Activated B cell treated with CpG ODN at 0.5 μM for 24 hours (primary cell): Measurements from ENCODE around the gene DIP2A. TPM values are rescaled to one million over a fixed set of nuclear protein-coding genes. Genes with fewer than 3 reads are reported as not detected.

Experiments used
- ATAC-seq: fragments of 200-7000 bp; cut with Tn5 transposase; one replicate; pipeline ENCODE4 v1.10.0; 2021; ENCODE audit warnings: low read depth, mild to moderate bottlenecking, moderate library complexity
- CTCF ChIA-PET: fragments of 350-600 bp; sonication (Branson Sonifier 250); formaldehyde crosslinking; loops from one replicate; lab custom pipeline; 2021; ENCODE audit warnings: antibody characterized with exemption; lab: Charles Lee
- POLR2A ChIA-PET: fragments of 350-600 bp; sonication (Branson Sonifier 250); formaldehyde crosslinking; loops from one replicate; lab custom pipeline; 2021; ENCODE audit warnings: antibody characterized with exemption; lab: Charles Lee
- DNase-seq: peaks from one replicate; pipeline ENCODE4 v3.0.0; 2022
- H3K27ac Mint-ChIP-seq: one replicate; pipeline ENCODE4 v1.8.0; 2020; ENCODE audit warnings: mixed read lengths
- H3K27me3 Mint-ChIP-seq: one replicate; pipeline ENCODE4 v1.8.0; 2021; ENCODE audit warnings: mixed read lengths
- H3K36me3 Mint-ChIP-seq: one replicate; pipeline ENCODE4 v1.8.0; 2021; ENCODE audit warnings: low read depth, mixed read lengths
- H3K4me1 Mint-ChIP-seq: one replicate; pipeline ENCODE4 v1.8.0; 2021; ENCODE audit warnings: mixed read lengths
- H3K4me3 Mint-ChIP-seq: one replicate; pipeline ENCODE4 v1.8.0; 2020; ENCODE audit warnings: mild to moderate bottlenecking, mixed read lengths
- H3K9me3 Mint-ChIP-seq: one replicate; pipeline ENCODE4 v1.8.0; 2020; ENCODE audit warnings: mixed read lengths
- intact Hi-C: fragments of 100-400 bp; cut with micrococcal nuclease; formaldehyde crosslinking; loops from one replicate; pipeline ENCODE4 v1.15.1; 2024
- total RNA-seq: library from RNA; stranded (reverse); gene quantifications from 2 replicates; pipeline ENCODE4 v1.2.3, GENCODE V29; 2022
- TF ChIP-seq, protein P1 (sequence below): fragments of 200-600 bp; IDR thresholded peaks from one replicate; pipeline ENCODE4 v1.8.0; 2022; ENCODE audit warnings: antibody characterized with exemption, mild to moderate bottlenecking

DIP2A gene
- total RNA-seq, 1 donor from 2014 or later: 32.1 TPM

DNA sequence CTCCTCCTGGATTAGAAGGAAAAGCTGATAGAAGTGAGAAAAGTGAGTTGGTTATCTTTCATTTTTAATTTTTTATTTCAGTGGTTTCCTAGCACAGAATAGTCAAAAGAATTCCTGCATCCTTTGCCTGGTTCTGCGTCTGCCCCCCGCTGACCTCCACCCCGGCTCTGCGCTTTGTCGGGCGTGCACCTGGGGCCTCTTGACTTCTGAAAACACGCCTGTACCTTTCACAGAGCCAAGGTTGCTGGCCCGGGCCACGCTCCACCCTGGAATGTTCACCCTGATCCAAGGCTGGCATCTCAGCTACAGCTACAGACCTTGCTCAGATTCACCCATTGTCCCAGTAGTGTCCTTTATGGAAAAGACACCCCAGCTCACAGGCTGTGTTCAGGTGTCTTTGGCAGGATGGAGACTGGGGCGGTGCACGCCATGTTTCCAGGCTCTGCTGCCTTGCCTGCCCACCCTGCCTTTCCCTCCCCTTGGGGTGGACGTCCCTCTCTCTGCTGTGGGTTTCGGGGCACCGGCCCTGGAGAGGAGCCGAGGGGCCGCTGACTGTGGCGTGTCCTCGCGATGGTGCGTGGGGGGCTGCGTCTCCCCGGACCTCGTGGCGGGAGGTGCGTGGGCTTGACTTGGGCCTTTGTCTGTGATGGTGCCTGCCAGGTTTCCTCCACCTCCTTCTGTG lies 40.3 kb upstream of the DIP2A start:
- Mint-ChIP-seq H3K9me3 (no peaks in the 10 kb centered on the region), H3K27me3 (no peaks in the 10 kb centered on the region), H3K27ac (no peak overlapping the region), H3K4me1 (peaks cover 1% of the 10 kb centered on the region), H3K4me3 (no peak overlapping the region), H3K36me3 (peaks cover 57% of the 10 kb centered on the region)
- no peak for ATAC-seq
- intact Hi-C loops: no loop called here
- POLR2A ChIA-PET: no interaction called here
- TF ChIP-seq, protein P1, sequence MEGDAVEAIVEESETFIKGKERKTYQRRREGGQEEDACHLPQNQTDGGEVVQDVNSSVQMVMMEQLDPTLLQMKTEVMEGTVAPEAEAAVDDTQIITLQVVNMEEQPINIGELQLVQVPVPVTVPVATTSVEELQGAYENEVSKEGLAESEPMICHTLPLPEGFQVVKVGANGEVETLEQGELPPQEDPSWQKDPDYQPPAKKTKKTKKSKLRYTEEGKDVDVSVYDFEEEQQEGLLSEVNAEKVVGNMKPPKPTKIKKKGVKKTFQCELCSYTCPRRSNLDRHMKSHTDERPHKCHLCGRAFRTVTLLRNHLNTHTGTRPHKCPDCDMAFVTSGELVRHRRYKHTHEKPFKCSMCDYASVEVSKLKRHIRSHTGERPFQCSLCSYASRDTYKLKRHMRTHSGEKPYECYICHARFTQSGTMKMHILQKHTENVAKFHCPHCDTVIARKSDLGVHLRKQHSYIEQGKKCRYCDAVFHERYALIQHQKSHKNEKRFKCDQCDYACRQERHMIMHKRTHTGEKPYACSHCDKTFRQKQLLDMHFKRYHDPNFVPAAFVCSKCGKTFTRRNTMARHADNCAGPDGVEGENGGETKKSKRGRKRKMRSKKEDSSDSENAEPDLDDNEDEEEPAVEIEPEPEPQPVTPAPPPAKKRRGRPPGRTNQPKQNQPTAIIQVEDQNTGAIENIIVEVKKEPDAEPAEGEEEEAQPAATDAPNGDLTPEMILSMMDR: no peak
- no peak for DNase-seq
- CTCF ChIA-PET: no interaction called here

DNA sequence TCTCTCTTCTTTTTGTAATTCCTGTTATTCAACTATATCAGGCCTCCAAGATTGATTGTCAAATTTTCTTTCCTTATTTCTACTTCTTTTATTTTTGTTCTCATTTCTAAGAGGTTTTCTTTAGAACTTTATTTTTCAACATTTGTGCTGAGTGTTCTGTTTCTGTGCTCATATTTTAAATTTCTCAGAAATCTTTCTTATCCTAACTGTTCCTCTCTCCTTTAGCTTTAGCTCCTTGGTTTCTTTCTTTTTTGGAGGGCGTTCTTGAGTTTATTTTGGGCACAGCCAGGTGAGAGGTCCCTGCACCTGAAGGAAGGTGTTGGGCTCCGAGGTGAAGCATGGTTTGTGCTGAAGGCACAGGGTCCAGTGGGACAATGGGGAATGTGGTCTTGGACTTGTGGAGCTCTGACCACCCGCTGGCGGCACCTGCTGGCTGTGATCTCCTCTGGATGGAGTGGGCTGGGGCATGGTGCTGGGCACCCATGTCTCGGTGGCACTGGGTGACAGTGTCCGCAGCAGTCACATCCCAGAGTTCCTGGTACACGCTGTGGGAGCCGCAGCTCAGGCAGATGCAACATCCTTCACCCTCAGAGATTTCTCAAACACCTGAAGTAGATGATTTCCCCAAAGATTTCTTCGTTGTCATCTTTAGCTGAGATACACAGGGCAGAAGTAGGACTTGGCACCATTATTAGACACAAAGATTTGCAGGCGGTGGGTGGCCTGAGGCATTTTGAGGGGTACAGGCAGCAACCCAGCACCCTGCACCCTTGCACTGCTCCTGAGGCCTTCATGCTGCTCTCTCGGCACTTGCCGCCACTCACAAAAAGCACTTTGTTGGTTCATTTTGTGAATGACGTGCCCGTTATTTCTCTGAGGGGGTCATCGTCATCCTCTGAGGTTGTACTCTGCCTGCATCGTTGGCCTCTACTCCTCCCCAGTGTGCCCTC lies 38.2 kb upstream of the DIP2A start:
- TF ChIP-seq, protein P1: no peak
- CTCF ChIA-PET: interaction anchor here (0.6 to 1.4 kb wide), 2 partner anchors 188 to 277 kb away, joined by 3 to 5 read pairs; no protein-coding TSS in a partner anchor
- H3K9me3 Mint-ChIP-seq: no peaks in the 10 kb centered on the region
- peaks cover 3% of the 10 kb centered on the region for H3K4me1 Mint-ChIP-seq
- peaks cover 55% of the 10 kb centered on the region for H3K36me3 Mint-ChIP-seq
- DNase-seq: no peak
- no peak for ATAC-seq
- H3K27me3 Mint-ChIP-seq: no peaks in the 10 kb centered on the region
- POLR2A ChIA-PET: no interaction called here
- no peak overlapping the region for H3K4me3 Mint-ChIP-seq
- intact Hi-C loops: no loop called here
- no peak overlapping the region for H3K27ac Mint-ChIP-seq

DNA sequence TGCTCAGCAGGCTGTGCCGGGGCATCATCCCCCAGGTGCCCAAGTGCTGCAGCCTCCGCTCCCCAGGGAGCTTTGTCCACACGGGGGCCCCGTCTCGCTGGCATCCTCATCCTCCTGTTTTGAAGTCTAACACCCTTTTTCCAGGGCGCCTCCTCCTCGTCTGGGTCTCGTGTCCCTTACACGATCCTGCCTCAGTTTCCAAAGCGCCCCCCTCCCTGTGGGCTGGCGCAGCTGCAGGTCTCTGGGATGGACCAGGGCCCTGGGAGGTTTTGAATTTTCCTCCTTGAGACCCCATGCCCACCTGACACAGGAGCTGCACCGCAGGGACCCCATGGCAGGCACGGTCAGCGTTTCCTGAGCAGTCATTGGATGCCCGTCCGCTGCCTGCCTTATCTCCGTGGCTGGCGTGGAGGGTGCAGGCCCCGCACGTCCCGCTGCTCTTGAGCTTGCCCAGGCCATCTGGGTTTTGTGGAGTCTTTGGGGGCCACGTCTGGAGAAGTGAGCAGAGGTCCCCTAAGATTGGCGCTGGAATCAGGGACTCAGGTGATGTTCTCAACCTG lies 37.4 kb upstream of the DIP2A start:
- intact Hi-C loops: no loop called here
- ATAC-seq (no peak), DNase-seq (no peak)
- peaks cover 3% of the 10 kb centered on the region for H3K4me1 Mint-ChIP-seq
- H3K9me3 Mint-ChIP-seq: no peaks in the 10 kb centered on the region
- TF ChIP-seq, protein P1: no peak
- no peak overlapping the region for H3K27ac Mint-ChIP-seq
- CTCF ChIA-PET: interaction anchor here (1.4 kb wide), 1 partner anchor 278 kb away, joined by 5 read pairs; no protein-coding TSS in a partner anchor
- POLR2A ChIA-PET: no interaction called here
- peaks cover 47% of the 10 kb centered on the region for H3K36me3 Mint-ChIP-seq
- no peaks in the 10 kb centered on the region for H3K27me3 Mint-ChIP-seq
- H3K4me3 Mint-ChIP-seq: no peak overlapping the region

DNA sequence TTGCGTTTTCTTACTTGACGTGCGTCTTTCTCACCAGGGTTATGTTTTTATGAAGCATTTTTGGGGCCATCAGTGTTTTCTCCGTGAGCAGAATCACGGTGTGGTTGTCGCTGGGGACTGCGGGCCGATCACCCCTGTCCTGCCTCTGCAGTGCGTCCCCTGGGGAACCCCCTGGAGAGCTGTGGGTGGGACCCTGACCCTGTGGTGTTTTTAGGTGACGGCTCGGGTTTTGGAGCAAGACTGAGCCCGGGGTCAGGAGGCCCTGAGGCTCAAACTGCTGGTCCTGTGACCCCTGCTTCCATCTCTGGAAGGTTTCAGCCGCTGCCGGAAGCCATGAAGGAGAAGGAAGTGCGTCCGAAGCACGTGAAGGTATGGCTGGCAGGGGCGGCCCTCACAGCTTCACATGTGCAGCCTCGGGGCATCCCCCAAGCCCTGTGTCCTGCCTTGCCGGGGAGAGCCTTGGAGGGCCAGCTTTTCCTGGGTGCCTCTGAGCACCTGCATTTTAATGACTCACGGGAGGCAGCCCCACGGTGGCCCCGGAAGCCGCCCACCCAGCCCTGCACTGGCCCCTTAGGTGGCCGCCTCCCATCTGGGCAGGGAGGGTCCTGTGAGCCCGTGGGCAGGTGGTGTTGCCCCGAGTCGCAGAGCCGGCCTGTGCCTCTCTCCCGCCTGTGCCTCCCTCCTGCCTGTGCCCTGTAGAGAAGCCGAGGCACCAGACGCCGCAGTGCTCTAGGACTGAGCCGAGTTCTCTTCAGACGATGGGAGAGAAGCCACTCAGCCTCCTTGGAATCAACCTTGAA lies 36.7 kb upstream of the DIP2A start:
- Mint-ChIP-seq H3K9me3 (no peaks in the 10 kb centered on the region), H3K36me3 (peaks cover 48% of the 10 kb centered on the region), H3K27me3 (no peaks in the 10 kb centered on the region), H3K4me1 (peaks cover 3% of the 10 kb centered on the region), H3K27ac (no peak overlapping the region), H3K4me3 (no peak overlapping the region)
- ChIA-PET POLR2A (no interaction called here), CTCF (no interaction called here)
- DNase-seq: no peak
- TF ChIP-seq, protein P1: no peak
- ATAC-seq: no peak
- intact Hi-C loops: no loop called here
